ENCODE data around the gene TRIM63. TPM values are rescaled to one million over a fixed set of nuclear protein-coding genes. Genes with fewer than 3 reads are reported as not detected.
A peak's percentile ranks its signal among the peaks of the same experiment; 100 is the strongest.

The TRIM63 gene
- total and polyA plus RNA-seq, 7 donors: 74.2 to 2,937 (median 541) TPM

DNA sequence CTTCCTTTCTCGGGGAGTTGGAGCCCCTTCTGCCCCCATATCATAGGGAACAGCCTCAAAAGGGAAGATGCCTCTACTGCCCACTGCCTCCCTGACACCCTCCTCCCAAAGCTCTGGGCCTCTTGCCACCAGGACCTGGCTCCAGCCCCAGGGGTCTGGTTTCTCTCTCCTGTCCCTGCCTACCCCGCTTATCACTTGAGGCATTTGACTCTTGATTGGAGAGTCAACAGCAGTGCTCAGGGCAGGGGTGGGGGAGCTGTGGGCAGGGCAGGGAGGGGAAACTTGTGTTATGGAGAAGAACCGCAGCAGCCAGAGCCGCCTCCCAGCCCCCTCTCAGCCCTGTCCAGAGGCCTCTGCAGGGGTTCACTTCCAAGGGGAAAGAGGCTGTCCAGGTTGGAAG is 573 bp downstream of the TRIM63 start:
- Histone ChIP-seq H3K27me3 (ENCODE audit: insufficient read depth in 3 of 3, low read length in 2 of 3) (no peaks in the 10 kb centered on the region), H3K9me3 (no peaks in the 10 kb centered on the region), H3K36me3 (ENCODE audit: insufficient read depth in 1 of 2, low read depth in 1 of 2) (peaks cover 2 to 38% of the 10 kb centered on the region in 2 donors), H3K27ac (peak overlapping the region; percentile 88), H3K4me1 (peaks cover 29% of the 10 kb centered on the region), H3K4me3 (peak overlapping the region; percentile 72)
- WGBS, 3 donors: 16 to 29% (median 22%) methylated on average over 4 of the region's 4 CpGs
- ATAC-seq (peak; percentile 4 to 54 (median 10)), DNase-seq (peak in 1 of 2 donors; percentile 56)
- intact Hi-C loops (cut with DNase I): loop anchor here in 1 of 2 donors (2.0 kb wide), 1 partner anchor 30 kb away; no protein-coding TSS in a partner anchor
- TF ChIP-seq, protein P1, sequence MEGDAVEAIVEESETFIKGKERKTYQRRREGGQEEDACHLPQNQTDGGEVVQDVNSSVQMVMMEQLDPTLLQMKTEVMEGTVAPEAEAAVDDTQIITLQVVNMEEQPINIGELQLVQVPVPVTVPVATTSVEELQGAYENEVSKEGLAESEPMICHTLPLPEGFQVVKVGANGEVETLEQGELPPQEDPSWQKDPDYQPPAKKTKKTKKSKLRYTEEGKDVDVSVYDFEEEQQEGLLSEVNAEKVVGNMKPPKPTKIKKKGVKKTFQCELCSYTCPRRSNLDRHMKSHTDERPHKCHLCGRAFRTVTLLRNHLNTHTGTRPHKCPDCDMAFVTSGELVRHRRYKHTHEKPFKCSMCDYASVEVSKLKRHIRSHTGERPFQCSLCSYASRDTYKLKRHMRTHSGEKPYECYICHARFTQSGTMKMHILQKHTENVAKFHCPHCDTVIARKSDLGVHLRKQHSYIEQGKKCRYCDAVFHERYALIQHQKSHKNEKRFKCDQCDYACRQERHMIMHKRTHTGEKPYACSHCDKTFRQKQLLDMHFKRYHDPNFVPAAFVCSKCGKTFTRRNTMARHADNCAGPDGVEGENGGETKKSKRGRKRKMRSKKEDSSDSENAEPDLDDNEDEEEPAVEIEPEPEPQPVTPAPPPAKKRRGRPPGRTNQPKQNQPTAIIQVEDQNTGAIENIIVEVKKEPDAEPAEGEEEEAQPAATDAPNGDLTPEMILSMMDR (IDR thresholded peaks at IDR 0.05): no peak

DNA sequence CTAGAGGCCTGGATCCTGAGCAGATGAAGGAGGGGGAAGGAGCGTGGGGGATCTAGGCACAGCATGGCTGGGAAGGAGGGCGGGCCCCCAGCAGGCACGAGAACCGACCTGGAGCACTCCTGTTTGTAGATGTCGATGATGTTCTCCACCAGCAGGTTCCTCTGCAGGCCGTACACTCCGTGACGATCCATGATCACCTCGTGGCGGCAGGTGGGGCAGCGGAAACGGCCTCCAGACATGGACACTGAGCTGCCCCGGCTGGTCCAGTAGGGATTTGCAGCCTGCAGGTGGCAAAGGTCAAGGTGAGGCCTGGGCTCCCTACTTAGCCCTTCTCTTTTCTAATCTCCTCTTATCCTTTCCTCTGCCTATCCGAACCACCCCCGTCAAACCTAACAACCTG is 1.3 kb downstream of the TRIM63 start:
- intact Hi-C loops (cut with DNase I): loop anchor here in 1 of 2 donors (2.0 kb wide), 1 partner anchor 29 kb away; no protein-coding TSS in a partner anchor
- DNase-seq (peak in 1 of 2 donors; percentile 57), ATAC-seq (peak in 1 of 4 donors; percentile 18)
- TF ChIP-seq, protein P1 (IDR thresholded peaks at IDR 0.05): peak; percentile 4
- no peaks in the 10 kb centered on the region for H3K27me3 ChIP-seq (ENCODE audit: insufficient read depth in 3 of 3, low read length in 2 of 3)
- H3K36me3 ChIP-seq (ENCODE audit: insufficient read depth in 1 of 2, low read depth in 1 of 2): peaks cover 6 to 44% of the 10 kb centered on the region in 2 donors
- peak overlapping the region; percentile 72 for H3K4me3 ChIP-seq
- H3K4me1 ChIP-seq: peaks cover 32% of the 10 kb centered on the region
- WGBS, 3 donors: 23 to 57% (median 29%) methylated on average over 15 of the region's 15 CpGs
- H3K9me3 ChIP-seq: no peaks in the 10 kb centered on the region
- peak overlapping the region; percentile 88 for H3K27ac ChIP-seq

- TF ChIP-seq, protein P1 (IDR thresholded peaks at IDR 0.05): no peak
- no peak for ATAC-seq
- 32 to 49% (median 36%) methylated on average over 3 of the region's 3 CpGs for WGBS, 3 donors
- peak in 1 of 2 donors; percentile 54 for DNase-seq
- no peaks in the 10 kb centered on the region for H3K27me3 ChIP-seq (ENCODE audit: insufficient read depth in 3 of 3, low read length in 2 of 3)
- peak overlapping the region; percentile 72 for H3K4me3 ChIP-seq
- H3K36me3 ChIP-seq (ENCODE audit: insufficient read depth in 1 of 2, low read depth in 1 of 2): peaks cover 6 to 60% of the 10 kb centered on the region in 2 donors
- intact Hi-C loops (cut with DNase I): no loop called here
- H3K4me1 ChIP-seq: peaks cover 40% of the 10 kb centered on the region
- peak overlapping the region; percentile 88 for H3K27ac ChIP-seq
- H3K9me3 ChIP-seq: no peaks in the 10 kb centered on the region
Observed at GRCh38 chr1:26064553-26064952, 2.9 kb downstream of the TRIM63 start.

DNA sequence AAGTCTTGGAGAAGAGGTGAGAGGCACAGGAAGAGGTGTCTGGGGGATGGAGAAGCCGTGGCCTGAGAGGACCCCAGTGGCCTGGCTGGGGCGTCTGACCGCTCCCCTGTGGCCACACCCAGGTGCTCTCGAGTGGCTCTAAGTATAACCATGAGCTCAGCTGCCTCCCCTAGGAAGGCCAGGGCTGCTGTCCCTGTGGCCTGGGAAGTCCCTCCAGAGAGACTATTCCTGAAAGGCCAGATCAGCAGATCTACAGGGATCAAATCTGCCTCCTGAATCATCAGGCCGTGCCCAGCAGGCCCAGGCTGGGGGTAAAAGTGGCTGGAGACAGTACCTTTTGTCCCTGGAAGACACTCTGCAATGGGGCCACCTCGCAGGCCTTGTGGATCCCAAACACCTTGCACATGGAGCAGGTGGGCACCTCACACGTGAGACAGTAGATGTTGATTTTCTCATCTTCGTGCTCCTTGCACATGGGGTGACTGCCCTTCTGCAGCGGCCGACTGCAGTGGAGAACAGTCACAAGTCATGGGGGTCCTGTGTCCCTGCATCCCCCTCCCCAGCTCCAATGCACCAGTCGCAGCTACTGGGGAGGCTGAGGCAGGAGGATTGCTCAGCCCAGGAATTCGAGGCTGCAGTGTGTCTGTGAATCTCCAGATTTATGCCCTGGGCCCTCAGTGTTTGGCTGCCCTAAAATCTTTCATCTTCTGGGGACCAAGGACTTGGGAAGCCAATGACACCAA is 6.4 kb downstream of the TRIM63 start:
- H3K9me3 ChIP-seq: no peaks in the 10 kb centered on the region
- intact Hi-C loops (cut with DNase I): no loop called here
- 40 to 56% (median 41%) methylated on average over 12 of the region's 12 CpGs for WGBS, 3 donors
- H3K4me3 ChIP-seq: peak overlapping the region; percentile 72
- H3K27ac ChIP-seq: peak overlapping the region; percentile 88
- H3K27me3 ChIP-seq (ENCODE audit: insufficient read depth in 3 of 3, low read length in 2 of 3): no peaks in the 10 kb centered on the region
- peak; percentile 19 to 84 (median 61) for ATAC-seq
- TF ChIP-seq, protein P1 (IDR thresholded peaks at IDR 0.05): no peak
- peaks cover 56% of the 10 kb centered on the region for H3K4me1 ChIP-seq
- peak in 1 of 2 donors; percentile 76 for DNase-seq
- peaks cover 8 to 88% of the 10 kb centered on the region in 2 donors for H3K36me3 ChIP-seq (ENCODE audit: insufficient read depth in 1 of 2, low read depth in 1 of 2)

Data from psoas muscle (tissue), 8 donors.